Measurements from ENCODE around the gene ACOX2.

DNA sequence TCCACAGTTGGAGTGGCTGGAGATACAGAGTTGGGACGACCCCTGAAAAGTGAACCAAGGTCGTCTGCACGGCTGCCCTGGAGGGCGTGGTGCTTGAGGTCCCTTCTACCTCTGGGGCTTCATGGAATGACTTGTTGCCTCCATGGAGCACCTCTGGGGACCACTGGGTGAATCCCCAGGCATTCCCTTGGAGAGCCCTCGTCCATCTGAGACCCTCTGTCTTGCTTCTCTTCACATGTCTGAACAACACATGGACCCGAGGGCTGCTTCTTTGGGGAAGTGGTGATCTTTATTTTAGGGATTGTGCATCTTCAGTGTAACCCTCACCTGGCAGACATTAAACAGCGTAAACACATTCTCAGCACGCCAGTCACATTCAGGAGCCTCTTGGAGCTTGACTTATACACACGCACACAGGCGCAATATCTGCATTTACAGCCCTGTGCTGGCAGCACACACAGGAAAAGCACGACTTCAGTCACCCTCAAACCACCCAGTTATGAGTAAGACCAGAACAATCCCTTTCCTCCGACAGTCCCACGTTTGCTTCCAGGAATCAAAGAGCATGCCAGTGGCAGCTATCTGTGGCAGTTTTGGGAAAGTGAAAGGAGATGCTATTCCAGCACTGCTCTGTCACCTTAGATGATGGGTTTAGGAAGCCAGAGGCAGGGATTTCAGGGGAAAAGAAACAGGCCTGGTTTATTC, 27.6 kb upstream of the ACOX2 start:
- TF ChIP-seq POLR2A (IDR thresholded peaks at IDR 0.05), result no peak
- TF ChIP-seq EP300 (IDR thresholded peaks at IDR 0.05), result no peak
- no peak for TF ChIP-seq CTCF (IDR thresholded peaks at IDR 0.05)
